HG03571 (cell line): ENCODE data around the gene NHLH2.

Experiments
- ATAC-seq: cut with Tn5 transposase; IDR thresholded peaks from one replicate; pipeline ENCODE4 v1.9.1; 2021; ENCODE audit not compliant: unreplicated experiment

NHLH2 gene

GRCh38 chr1:115838431-115839028 is 2.4 kb downstream of the NHLH2 start:
- no peak for ATAC-seq

- no peak for ATAC-seq
Observed at GRCh38 chr1:115837740-115838421, 3.0 kb downstream of the NHLH2 start.

DNA sequence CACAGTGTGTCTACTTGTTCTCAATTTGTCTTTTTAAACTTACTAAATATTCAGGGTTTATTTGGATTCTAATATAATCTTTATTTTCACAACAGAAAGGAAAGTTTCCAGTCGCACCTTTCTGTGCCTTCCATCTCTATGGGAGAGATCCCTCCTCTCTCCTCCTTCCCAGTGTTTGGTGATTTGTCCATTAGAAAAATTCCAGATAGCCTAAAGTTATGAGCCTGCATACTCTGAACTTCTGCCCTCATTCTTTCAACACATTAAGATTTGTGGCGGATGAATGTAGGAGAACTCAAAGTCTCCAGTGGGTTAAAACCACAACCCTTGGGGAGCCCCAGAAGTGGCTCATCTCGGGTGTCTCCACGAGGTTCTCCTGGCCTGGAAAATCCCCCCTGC is 3.6 kb downstream of the NHLH2 start:
- ATAC-seq = no peak

DNA sequence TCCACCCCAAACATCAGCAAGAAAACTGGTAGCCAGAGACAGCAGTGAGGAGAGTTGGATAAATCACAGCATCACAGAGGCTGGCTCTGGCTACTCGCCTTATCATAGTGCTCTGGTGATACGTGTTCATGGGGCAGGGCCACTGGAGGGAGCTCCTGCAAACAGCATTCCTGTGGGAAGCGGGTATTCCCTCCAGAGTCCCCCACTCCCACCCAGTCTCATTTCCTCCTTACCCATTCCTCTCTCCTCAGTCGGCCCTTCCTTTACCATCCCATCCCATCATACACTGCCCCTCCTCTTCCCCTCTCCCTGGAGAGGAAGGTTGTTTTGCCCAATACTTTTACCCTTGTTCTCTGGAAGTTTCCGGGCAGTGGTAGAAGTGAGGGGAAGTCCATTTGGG is 7.1 kb downstream of the NHLH2 start:
- no peak for ATAC-seq

- ATAC-seq = no peak
Observed at GRCh38 chr1:115832651-115833050, 8.3 kb downstream of the NHLH2 start.

GRCh38 chr1:115830963-115831362 is 10.0 kb downstream of the NHLH2 start:
- no peak for ATAC-seq

GRCh38 chr1:115829947-115830346 is 11.0 kb downstream of the NHLH2 start:
- no peak for ATAC-seq

- no peak for ATAC-seq
Observed at GRCh38 chr1:115829023-115829674, 11.8 kb downstream of the NHLH2 start.

- ATAC-seq = no peak
Observed at GRCh38 chr1:115828101-115829022, 12.6 kb downstream of the NHLH2 start.

GRCh38 chr1:115827452-115828044 is 13.4 kb downstream of the NHLH2 start:
- ATAC-seq = no peak

DNA sequence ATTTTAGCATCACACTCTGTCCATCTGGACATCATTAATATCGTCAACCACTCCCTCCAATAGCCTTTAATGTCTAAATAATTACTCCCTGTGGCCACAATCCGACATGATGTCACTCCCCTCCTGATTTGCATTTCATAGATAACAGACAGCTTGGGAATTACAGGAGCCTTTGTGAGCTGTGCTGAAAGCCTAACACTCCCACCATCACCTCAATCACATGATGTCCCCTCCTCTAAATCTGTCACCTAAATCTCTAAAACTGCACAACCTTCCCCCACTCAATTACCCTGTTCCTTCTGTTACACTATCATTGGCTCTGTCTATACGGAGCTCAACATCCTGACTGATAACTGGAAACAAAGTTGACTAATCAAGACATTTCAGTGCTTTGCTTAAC is 14.3 kb downstream of the NHLH2 start:
- no peak for ATAC-seq

- no peak for ATAC-seq
Observed at GRCh38 chr1:115822117-115822516, 18.8 kb downstream of the NHLH2 start.

DNA sequence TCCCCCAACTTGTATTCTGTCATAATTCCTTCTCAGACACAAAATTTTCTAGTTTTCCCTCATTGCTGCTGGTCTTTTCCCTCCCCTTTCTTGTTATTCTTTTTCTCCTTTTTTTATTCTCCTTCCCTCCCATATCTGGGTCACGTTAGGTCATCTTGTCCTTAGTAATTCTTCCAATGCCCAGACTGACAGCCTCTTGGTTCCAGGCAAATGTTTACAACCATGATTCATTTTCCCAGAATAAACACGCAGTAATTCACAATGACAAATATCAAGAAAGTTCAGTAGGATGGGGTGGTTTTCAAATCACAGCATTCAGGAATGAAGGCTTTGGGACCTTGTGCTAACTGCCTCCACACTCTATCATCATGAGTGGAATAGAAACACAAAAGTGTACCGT is 25.2 kb downstream of the NHLH2 start:
- no peak for ATAC-seq

- ATAC-seq = no peak
Observed at GRCh38 chr1:115814685-115815398, 26.1 kb downstream of the NHLH2 start.

DNA sequence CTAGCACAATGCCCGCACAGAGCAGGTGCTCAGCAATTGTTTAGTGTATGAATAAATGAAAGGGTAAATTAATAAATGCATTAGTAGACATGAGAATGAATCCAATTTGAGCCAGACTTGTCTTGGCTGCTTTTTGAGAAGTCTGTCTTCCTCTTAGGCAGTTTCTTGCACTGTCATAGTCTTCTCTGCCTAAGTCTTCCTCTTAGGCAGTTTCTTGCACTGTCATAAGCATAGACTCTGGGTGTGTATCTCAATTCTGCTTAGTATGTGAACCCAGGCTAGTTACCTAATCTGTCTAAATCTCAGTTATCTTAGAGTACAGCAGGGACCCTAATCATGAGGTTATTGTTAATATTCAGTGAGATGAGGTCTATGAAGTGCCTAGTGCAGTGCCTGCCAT is 27.2 kb downstream of the NHLH2 start:
- no peak for ATAC-seq

GRCh38 chr1:115811140-115811828 is 29.6 kb downstream of the NHLH2 start:
- ATAC-seq = no peak

- ATAC-seq = no peak
Observed at GRCh38 chr1:115810609-115811008, 30.3 kb downstream of the NHLH2 start.

- ATAC-seq = no peak
Observed at GRCh38 chr1:115809847-115810246, 31.1 kb downstream of the NHLH2 start.

- ATAC-seq = no peak
Observed at GRCh38 chr1:115809076-115809475, 31.9 kb downstream of the NHLH2 start.

- ATAC-seq = no peak
Observed at GRCh38 chr1:115807723-115808122, 33.2 kb downstream of the NHLH2 start.
